ENCODE results near the gene COL4A5.
"Not testable (repeated sequence)": the region's sequence is repeated elsewhere in the genome, so short reads cannot be mapped to it uniquely, and the experiment has no call there.

The COL4A5 gene

GRCh38 chrX:108439426-108439942 is at the start of gene COL4A5:
Gene COL4A5 (plus strand): TSS chrX:108439838. CDS start chrX:108440126, 288 bp downstream.
- DNase-seq = peak; percentile 85

GRCh38 chrX:108390976-108391717 is 48.5 kb upstream of the COL4A5 start:
- not testable (repeated sequence) for DNase-seq

GRCh38 chrX:108396188-108396891 is 43.3 kb upstream of the COL4A5 start:
- no peak for DNase-seq

GRCh38 chrX:108396986-108397385 is 42.7 kb upstream of the COL4A5 start:
- DNase-seq = no peak

- DNase-seq = no peak
Measured at GRCh38 chrX:108397627-108398391, 41.8 kb upstream of the COL4A5 start.

- DNase-seq = no peak
Measured at GRCh38 chrX:108399418-108400165, 40.0 kb upstream of the COL4A5 start.

- no peak for DNase-seq
Measured at GRCh38 chrX:108412783-108413182, 26.9 kb upstream of the COL4A5 start.

- DNase-seq = no peak
Measured at GRCh38 chrX:108415146-108415545, 24.5 kb upstream of the COL4A5 start.

- DNase-seq = no peak
Measured at GRCh38 chrX:108415891-108416290, 23.7 kb upstream of the COL4A5 start.

GRCh38 chrX:108417257-108417656 is 22.4 kb upstream of the COL4A5 start:
- no peak for DNase-seq

GRCh38 chrX:108419401-108419800 is 20.2 kb upstream of the COL4A5 start:
- DNase-seq = no peak

GRCh38 chrX:108420481-108420880 is 19.2 kb upstream of the COL4A5 start:
- no peak for DNase-seq

GRCh38 chrX:108426262-108426661 is 13.4 kb upstream of the COL4A5 start:
- no peak for DNase-seq

- DNase-seq = no peak
Measured at GRCh38 chrX:108435261-108435660, 4.4 kb upstream of the COL4A5 start.

GRCh38 chrX:108437349-108438109 is 2.1 kb upstream of the COL4A5 start:
- no peak for DNase-seq

- peak; percentile 72 for DNase-seq
Measured at GRCh38 chrX:108438110-108438623, 1.5 kb upstream of the COL4A5 start, which contains the start of gene COL4A6. Gene COL4A6 (minus strand): TSS chrX:108438422. CDS start chrX:108438196, 226 bp downstream.

- peak; percentile 65 for DNase-seq
Measured at GRCh38 chrX:108439961-108440696, 491 bp downstream of the COL4A5 start.

GRCh38 chrX:108442901-108443464 is 3.3 kb downstream of the COL4A5 start:
- no peak for DNase-seq

GRCh38 chrX:108447303-108447702 is 7.7 kb downstream of the COL4A5 start:
- no peak for DNase-seq

GRCh38 chrX:108453841-108454240 is 14.2 kb downstream of the COL4A5 start:
- DNase-seq = no peak

All from retina (tissue), 1 donor.